Measurements from ENCODE around the gene SSBP3.
A peak's percentile ranks its signal among the peaks of the same experiment; 100 is the strongest.
"Not testable (repeated sequence)": the region's sequence is repeated elsewhere in the genome, so short reads cannot be mapped to it uniquely, and the experiment has no call there.

SSBP3 gene

GRCh38 chr1:54212872-54213271 lies 193.3 kb downstream of the SSBP3 start:
- DNase-seq (ENCODE audit: low read depth), result no peak
- no peak for TF ChIP-seq CTCF (IDR thresholded peaks at IDR 0.05; ENCODE audit: control insufficient read depth, extremely low read depth, insufficient read depth)
- H3K4me3 ChIP-seq (ENCODE audit: low read depth, low read length), result no peak overlapping the region

- DNase-seq (ENCODE audit: low read depth); H3K4me3 ChIP-seq (ENCODE audit: low read depth, low read length): not testable (repeated sequence)
Measured at GRCh38 chr1:54207896-54208295, 198.3 kb downstream of the SSBP3 start.

- no peak for TF ChIP-seq CTCF (IDR thresholded peaks at IDR 0.05; ENCODE audit: control insufficient read depth, extremely low read depth, insufficient read depth)
- DNase-seq (ENCODE audit: low read depth), result no peak
- no peak overlapping the region for H3K4me3 ChIP-seq (ENCODE audit: low read depth, low read length)
Measured at GRCh38 chr1:54207287-54207686, 198.9 kb downstream of the SSBP3 start.

GRCh38 chr1:54204199-54204598 lies 202.0 kb downstream of the SSBP3 start:
- DNase-seq (ENCODE audit: low read depth), result no peak
- TF ChIP-seq CTCF (IDR thresholded peaks at IDR 0.05; ENCODE audit: control insufficient read depth, extremely low read depth, insufficient read depth), result no peak
- no peak overlapping the region for H3K4me3 ChIP-seq (ENCODE audit: low read depth, low read length)

GRCh38 chr1:54200519-54200997 lies 205.6 kb downstream of the SSBP3 start:
- DNase-seq (ENCODE audit: low read depth), result no peak
- no peak for TF ChIP-seq CTCF (IDR thresholded peaks at IDR 0.05; ENCODE audit: control insufficient read depth, extremely low read depth, insufficient read depth)
- peak overlapping the region; percentile 66 for H3K4me3 ChIP-seq (ENCODE audit: low read depth, low read length)

- no peak for TF ChIP-seq CTCF (IDR thresholded peaks at IDR 0.05; ENCODE audit: control insufficient read depth, extremely low read depth, insufficient read depth)
- DNase-seq (ENCODE audit: low read depth), result peak; percentile 96
- peak within 1 kb of the TSS; percentile 66 for H3K4me3 ChIP-seq (ENCODE audit: low read depth, low read length)
Measured at GRCh38 chr1:54199765-54200518, 206.3 kb downstream of the SSBP3 start, which contains the start of the genes CYB5RL and MRPL37. CYB5RL (minus strand) TSS chr1:54200030; CDS start chr1:54195616, 4,414 bp downstream. MRPL37 (plus strand) TSS chr1:54200167; CDS start chr1:54200244, 77 bp downstream.

- TF ChIP-seq CTCF (IDR thresholded peaks at IDR 0.05; ENCODE audit: control insufficient read depth, extremely low read depth, insufficient read depth), result no peak
- no peak for DNase-seq (ENCODE audit: low read depth)
- H3K4me3 ChIP-seq (ENCODE audit: low read depth, low read length), result peak overlapping the region; percentile 66
Measured at GRCh38 chr1:54199151-54199764, 206.9 kb downstream of the SSBP3 start.
